SKM-1 treated with dmso at 0.1 percent for 144 hours (cell line): Measurements from ENCODE around the gene DPYD.

Source experiments
- DNase-seq: peaks from one replicate; lab custom pipeline; 2025; ENCODE audit not compliant: unreplicated experiment; lab: John Stamatoyannopoulos, UW

The DPYD gene

DNA sequence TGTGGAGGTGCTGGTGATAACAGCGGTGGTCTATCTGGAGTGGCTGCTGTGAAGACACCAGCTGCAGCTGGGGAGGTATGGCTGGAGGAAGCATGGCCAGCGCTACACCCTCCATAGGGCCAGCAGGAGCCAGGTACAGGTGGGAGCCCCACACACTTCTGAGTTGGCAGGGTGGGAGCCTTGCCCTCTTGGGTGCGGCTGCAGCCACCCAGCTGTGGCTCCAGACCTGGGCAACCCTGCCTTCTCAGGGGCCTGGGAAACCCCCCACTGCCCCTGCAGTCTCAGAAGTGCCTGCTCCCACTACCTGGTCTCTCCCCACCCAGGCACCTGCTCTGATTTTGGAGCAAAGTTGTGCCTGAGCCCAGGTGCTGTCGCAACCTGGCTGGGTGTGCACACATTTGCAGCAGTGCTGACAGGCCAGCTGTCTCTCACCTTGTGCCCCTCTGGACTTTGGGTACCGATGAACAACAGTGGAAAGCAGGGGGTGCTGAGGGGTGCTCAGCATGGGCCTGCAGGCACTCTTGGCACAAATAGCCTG lies 76.2 kb downstream of the DPYD start:
- DNase-seq, result no peak

DNA sequence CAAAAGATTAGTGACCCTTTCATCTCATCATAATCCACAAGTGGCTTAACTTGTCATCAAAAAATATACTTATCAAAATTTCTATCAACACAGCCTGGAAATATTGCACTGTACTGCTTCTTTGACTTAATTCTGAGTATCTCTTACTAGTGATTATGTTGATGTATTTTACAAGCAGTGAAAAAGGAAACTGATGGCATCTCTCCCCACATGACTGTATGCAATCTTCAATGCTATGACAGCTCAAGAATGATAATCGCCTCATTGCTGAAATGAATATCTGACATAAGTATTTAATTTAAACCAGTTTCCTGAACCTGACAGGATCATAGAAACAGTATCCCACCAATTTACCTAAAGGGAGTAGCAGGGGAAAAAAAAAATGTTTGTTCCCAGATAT lies 79.5 kb downstream of the DPYD start:
- DNase-seq, result no peak

DNA sequence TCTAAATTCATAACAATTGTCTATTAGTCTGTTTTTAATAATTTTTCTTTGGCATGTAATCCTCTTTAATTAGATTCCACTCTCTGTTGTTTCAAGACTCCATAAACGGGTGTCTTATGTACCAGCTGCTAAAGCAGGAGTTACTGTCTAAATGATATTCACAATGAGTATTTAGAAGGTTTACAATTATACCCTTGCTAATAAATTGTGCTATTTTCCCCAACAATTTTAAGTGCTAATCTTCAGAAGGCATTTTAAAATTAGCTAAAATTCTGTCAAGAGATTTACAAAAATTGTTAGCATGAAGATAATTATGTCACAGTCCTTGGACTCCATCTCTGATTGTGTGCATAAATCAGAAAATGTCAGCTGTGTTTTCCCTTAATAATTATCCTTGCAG lies 83.7 kb downstream of the DPYD start:
- no peak for DNase-seq

DNA sequence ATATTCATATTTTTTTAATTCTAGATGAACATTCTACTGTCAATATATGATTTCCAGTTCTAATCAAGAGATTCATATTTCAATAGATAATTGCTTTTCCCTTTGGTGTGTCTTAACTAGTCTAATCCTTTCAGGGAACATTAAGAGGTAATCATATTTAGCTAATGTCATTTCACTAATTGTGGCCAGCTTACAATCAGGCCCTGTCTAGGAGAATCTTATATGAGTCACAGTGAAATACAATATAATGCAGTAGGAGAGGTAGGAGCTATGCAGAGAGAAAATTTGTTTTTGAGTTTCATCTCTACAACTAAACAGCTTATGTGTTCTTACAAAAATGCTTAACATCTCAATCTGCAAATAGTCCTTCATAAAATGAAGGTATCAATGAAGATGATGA lies 85.9 kb downstream of the DPYD start:
- no peak for DNase-seq

DNA sequence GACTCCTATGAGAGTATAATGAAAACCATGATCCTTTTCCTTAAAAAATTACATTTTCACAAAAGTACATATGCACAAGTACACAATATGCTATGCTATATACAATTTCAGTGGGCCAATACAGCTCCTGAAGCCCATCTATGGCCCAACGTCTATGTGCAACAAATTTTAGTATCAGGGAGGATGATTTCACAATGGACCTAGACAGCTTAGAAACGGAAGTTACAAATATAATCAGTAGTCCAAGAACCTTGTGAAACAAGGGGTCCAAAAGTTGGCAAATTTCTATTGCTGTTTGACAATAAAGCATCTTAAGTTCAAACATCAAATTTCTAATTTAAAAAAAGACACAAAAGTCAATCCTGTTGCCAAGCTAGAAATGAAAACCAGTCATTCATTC lies 87.0 kb downstream of the DPYD start:
- peak; percentile 91 for DNase-seq

DNA sequence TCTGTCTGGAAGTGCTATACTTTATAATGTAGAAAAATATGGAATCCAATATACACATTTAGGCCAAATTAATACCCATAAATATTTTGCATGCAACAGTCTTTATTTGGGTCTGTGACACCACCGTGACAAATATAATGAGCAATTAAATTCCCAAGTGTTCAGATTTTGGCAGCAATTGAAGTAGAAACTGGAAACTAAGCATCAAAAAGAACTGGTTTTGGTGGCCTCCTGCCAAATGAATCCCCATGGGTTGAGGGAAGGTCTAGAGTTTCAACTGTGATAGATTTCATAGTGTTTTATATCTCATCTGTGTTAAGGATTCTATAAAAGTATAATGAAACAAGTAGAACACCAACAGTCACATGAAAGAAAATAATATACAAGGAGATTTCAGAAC lies 88.4 kb downstream of the DPYD start:
- DNase-seq, result no peak

DNA sequence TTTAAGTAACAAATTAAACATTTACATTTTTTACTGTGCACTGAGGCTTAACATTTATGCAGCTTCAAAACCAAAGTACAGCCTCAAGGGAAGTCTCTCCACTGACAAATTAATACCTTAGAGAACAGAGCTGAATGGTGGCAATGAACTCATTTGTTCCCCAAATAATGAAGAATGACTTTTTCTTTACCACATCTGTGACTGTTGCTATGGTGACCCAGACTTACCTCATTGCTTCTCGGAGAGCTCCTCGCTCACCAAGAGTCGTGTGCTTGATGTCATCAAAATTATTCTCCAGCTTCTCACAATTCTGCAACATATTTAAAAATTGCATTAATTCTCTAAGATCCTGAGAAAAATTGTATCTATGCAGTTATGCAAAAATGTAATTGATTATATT lies 92.9 kb downstream of the DPYD start:
- DNase-seq, result no peak

DNA sequence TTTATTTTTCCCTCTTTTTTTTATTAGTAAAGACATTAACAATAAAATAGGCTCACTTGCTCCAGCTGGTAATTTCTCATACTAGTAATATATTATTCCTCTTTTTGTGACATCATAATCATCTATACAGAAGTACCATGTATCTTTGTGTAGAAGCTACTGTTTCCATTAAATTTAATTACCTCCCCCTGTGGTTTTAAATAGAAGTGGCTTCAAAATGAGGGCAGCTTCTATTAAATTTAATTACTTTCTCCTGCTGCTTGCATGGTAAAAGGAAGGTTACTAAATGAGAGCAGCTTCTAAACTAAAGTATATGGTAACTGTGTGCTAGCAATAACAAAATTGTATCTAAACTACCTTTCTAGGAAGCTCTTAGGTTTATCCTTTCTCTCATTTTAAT lies 94.0 kb downstream of the DPYD start:
- no peak for DNase-seq

DNA sequence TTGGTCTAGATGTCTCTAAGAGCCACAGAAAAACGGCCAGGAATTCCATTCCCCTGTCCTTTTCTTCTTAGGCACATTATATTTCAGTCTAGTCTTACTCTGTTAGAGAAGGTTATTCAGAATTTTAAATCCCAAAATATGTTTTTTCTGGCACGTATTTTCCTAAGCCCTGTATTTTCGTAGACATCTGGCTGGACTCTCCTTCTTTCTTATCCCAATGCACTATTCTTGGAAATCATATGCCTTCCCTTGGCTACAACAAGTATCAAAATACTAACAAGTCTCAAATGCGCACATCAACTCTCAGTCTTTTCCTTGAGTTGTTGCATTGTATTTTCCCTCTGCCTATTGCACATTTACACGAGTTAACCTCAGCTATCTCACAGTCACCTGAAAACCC lies 96.2 kb downstream of the DPYD start:
- no peak for DNase-seq

DNA sequence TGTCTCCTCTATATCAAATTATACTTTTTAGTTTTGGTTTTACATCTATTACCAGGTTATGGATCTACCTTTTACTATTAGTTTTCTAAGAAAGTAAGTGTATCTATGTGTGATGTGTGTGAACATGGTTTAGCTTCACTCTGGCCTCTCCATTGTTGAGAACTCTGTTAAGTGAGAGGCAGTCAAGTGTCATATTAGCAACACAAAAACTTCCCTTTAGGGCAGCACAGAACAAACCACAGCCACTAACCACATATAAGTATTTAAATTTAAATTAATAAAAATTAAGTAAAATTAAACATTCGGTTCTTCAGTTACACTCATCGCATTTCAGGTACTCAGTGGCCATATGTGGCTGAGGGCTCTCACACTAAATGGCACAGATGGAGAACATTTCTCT lies 96.6 kb downstream of the DPYD start:
- no peak for DNase-seq

DNA sequence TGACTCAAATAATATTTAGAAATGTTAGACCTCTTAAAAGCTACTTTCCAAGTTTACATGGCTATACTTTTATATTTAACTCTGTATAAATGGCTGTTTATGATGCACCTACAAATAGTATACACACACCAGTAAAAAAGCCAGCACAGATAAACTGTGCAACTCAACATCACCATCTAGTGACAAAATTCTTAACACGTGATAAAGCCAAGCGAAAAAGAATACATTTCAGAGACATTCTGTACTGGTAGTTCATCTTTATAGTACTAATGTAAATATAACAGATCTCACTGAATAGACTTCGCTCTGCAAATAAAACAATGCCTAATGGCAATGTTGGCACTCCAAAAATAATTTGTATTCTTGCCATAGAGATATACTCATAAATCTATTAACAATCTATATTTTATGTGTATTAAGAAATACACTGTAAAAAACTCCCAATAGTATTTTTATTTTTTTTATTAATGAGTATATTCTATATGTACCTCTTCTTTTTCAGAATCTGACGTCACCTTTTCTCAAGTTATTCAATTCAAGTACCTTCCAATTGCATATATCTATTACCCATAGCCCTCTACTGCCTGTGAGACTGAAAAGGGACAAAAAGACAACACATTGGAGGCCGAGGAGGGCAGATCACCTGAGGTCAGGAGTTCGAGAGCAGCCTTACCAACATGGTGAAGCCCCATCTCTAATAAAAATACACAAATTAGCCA lies 100.2 kb downstream of the DPYD start:
- DNase-seq, result peak; percentile 6

DNA sequence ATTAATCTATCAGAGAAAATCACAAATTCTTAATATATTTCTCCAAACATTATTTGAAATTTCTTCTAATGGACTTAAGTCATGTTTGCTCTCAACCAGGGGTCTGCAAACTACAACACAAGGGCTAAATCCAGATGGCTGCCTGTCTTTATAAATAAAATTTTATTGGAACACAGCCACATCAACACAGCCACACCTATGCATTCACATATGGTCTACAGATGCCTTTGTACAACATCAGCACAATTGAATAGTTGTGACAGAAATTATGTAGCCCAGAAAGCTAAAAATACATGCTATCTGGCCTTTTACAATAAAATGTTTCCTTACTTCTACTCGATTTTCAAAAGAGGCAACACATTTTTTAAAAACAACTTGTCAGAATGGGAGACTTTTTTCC lies 103.9 kb downstream of the DPYD start:
- DNase-seq, result no peak

DNA sequence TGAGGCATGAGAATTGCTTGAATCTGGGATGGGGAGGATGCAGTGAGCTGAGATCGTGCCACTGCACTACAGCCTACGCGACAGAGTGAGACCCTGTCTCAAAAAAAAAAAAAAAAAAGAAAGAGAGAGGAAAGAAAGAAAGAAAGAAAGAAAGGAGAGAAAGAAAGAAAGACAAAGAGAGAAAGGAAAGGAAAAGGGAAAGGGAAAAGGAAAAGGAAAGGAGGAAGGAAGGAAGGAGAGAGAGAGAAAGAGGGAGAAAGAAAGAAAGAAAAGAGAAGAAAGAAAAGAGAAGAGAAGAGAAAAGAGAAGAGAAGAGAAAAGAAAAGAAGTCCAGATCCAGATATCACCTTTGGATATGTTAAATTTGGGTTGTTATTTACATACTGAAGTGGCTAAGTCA lies 106.0 kb downstream of the DPYD start:
- DNase-seq, result no peak

DNA sequence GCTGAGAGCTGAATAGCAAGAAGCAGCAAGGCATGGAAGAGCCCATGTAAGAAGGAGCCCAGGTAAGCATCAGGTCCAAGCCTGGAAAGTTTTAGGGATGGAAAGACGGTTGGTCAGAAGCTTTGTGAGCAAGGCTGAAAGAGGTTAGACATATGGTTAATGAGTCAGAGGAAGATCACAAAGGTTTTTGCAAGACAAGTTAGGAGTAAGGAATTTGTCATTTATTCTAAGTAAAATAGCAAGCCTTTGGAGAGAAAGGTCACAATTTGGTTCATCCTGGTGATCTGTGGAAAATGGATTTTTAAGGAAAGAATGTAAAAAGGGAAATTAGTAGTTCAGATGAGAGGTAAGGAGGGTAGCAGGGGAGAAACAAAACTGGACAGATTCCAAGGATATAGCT lies 106.7 kb downstream of the DPYD start:
- DNase-seq, result no peak

DNA sequence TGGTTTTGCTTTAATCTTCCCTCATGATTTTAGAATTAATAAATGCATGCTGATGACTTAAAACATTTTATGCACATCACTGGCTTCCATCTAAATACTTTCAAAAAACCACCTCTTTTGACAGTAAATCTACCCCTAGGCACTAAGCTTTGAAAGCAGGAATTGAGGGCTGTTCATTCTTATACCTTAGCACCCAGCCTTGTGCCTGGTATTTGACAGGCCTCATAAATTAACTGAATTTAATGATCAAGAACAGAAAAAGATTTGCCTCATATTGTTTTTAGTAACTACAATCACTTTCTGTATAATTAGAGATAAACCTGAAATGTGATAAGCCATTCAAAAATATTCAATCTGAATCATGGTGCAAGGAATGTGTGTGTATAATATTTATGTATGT lies 108.8 kb downstream of the DPYD start:
- DNase-seq, result no peak

DNA sequence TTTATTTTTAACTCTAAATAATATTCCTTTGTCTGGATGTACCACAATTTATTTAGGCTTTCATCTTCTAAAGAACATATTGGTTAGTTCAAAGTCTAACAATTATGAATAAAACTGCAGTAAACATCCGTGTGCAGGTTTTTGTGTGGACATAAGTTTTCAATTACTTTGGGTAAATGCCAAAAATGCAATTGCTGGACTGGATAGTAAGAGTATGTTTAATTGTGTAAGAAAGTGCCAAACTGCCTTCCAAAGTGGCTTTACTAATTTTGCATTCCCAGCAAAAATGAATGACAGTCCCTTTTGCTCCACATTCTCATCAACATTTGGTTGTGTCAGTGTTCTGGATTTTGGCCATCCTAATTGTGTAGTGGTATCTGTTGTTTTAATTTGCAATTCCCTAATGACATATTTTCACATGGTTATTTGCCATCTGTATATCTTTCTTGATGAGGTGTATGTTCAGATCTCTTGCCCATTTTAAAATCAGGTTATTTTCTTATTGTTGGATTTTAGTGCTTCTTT lies 113.8 kb downstream of the DPYD start:
- DNase-seq, result no peak

DNA sequence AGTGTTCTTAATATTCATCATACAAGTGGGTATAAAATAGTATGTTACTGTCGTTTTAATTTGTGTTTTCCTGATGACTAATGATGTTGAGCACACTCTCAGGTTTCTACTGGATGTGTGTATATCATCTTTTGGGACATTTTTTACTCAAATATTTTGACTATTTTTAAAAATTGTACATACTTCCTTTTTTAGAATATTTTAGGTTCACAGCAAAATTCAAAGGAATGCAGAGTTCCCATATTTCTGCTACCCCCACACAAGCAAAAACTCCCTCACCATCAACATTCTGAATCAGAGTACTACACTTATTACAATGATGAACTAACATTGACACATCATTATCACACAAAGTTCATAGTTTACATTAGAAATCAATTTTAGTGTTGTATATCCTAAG lies 114.5 kb downstream of the DPYD start:
- DNase-seq, result no peak

DNA sequence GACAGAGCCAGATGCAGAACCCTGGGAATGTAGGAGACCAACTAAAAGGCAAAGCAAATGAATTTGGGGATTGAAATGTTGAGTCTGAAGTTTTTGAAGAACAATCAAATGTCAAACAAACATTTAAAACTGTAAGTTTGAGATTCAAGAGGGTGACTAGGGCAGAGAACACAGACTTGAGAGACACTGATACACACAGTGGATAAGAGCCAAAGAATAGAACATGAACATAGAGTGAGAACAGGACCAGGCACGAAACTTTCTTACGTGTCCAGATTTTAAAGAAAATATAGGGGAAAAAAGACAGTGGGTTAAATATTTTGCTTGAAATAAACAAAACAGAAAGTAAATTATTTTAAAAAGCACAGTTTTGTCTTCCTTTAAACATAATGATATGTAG lies 115.7 kb downstream of the DPYD start:
- DNase-seq, result no peak

DNA sequence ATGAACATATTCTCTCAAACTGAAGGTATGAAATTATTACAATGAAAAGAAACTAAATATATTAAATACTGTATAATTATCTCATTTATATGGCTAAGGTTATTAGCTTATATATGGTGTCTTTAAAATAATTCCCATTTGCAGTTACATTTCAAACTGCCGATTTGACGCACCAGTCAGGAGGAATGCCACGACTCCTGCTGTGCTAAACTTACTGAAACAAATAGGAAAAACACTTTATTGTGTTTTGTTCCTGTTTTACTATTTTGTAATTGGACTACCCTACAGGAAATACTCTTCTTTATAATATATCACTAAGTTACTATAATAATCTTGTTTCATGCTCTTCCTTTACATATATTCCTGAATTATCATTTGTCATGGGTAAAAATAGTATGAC lies 117.8 kb downstream of the DPYD start:
- no peak for DNase-seq

DNA sequence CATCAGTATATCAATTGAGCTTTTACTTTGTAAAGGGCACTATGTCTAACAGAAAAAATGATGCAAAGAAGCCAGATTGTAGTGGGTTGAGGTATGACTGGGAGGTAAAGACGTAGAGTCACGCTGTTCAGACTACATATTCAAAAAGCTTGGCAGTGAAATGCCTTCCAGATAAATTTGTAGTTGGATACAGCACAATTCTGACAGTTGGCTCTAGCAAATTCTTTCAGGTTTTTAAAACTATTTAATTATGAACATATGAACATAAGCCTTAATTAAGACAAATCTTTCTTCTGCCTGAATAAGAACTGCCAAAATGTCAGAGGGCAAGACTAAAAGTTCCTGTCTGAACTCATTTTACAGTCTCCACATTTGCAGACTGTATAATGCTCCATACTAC lies 118.8 kb downstream of the DPYD start:
- DNase-seq, result no peak

DNA sequence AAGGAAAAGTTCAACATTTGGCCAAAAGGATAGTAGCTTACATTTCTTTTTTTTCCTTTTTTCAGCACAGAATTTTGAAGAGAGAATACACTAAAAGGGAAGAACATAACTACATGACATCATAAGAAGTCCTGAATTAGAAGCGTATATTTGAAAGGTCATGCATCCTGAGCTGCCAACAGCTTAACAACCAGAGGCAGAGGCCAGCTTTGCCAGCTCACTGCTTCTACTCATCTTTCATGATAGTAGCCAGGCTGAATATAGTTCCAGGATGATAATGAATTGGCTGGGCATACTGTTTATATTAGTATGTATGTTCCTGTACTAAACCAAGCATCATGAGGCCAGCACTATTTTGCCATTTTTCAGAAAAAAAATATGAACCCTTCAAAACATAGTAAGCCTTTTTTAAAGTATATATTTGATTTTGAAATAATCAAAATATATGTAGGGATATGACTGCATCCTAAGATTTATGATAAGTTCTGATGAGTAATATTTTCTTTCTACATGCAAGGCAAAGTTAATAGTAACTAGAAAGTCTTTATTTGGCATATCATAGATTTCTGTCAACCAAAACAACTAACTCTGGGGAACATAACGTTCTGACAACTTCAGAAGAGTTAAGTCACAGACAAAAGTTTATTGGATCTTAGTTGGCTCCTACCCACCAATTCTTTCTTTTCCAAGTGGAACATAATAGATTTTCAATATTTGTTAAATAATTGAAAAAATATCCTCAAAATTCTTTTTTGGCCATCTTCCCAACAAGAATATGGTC lies 123.2 kb downstream of the DPYD start:
- DNase-seq, result no peak

DNA sequence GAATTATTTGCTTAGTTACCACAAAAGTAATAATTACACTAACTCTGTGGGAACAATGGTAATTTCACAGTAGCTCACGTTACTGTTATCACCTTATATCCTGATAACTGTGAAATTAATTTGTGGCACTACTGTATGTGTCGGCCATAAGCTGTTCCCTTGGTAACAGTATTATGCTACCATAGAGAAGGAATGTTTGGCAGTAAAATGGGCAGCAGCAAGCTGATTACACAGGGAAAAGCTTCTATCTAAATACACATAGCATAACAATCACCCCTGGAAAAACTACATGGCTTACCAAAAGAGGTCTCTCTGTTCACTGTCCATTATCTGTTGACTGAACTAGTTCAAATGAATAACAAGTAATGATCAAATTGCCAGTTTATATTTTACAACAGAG lies 124.1 kb downstream of the DPYD start:
- DNase-seq, result no peak
